Osteoblast (primary cell): Measurements from ENCODE around the gene ZNF84. TPM values are rescaled to one million over a fixed set of nuclear protein-coding genes. Genes with fewer than 3 reads are reported as not detected.

Source experiments
- DNase-seq: peaks from one replicate; pipeline ENCODE4 v3.0.0; 2011; ENCODE audit warnings: low spot score, mixed read lengths; ENCODE audit not compliant: insufficient read length; ENCODE audit errors: missing footprints
- H2AFZ ChIP-seq: 2 replicates; pipeline ENCODE4 v1.6.0; 2011; ENCODE audit warnings: mild to moderate bottlenecking, low read length
- H3K27ac ChIP-seq: 2 replicates; pipeline ENCODE4 v1.5.1; 2011; ENCODE audit warnings: mild to moderate bottlenecking, low read depth, low read length, moderate library complexity
- H3K27me3 ChIP-seq: 2 replicates; pipeline ENCODE4 v1.6.0; 2012; ENCODE audit warnings: mild to moderate bottlenecking, control low read depth, inconsistent platforms, low read length, moderate library complexity; ENCODE audit not compliant: insufficient read depth
- H3K36me3 ChIP-seq: 2 replicates; pipeline ENCODE4 v1.5.1; 2011; ENCODE audit warnings: mild to moderate bottlenecking, low read length, control low read depth, moderate library complexity; ENCODE audit not compliant: insufficient read depth
- H3K4me1 ChIP-seq: 2 replicates; pipeline ENCODE4 v1.5.1; 2011; ENCODE audit warnings: mild to moderate bottlenecking, low read length, control low read depth, moderate library complexity; ENCODE audit not compliant: insufficient read depth
- H3K4me2 ChIP-seq: 2 replicates; pipeline ENCODE4 v1.6.0; 2011; ENCODE audit warnings: mild to moderate bottlenecking, low read length; ENCODE audit not compliant: insufficient read depth
- H3K4me3 ChIP-seq: fragments of 200-600 bp; sonication (generic); 3 replicates; pipeline ENCODE4 v1.5.1; 2012; ENCODE audit warnings: mild to moderate bottlenecking, low read length, inconsistent platforms; ENCODE audit not compliant: insufficient read depth
- H3K79me2 ChIP-seq: 2 replicates; pipeline ENCODE4 v1.6.0; 2012; ENCODE audit warnings: mild to moderate bottlenecking, low read length, control low read depth, inconsistent platforms; ENCODE audit not compliant: insufficient read depth
- H3K9me3 ChIP-seq: 2 replicates; pipeline ENCODE4 v1.5.1; 2011; ENCODE audit warnings: low read depth, low read length, control low read depth
- H4K20me1 ChIP-seq: 2 replicates; pipeline ENCODE4 v1.6.0; 2012; ENCODE audit warnings: mild to moderate bottlenecking, low read length, control low read depth; ENCODE audit not compliant: insufficient read depth
- total RNA-seq: library from RNA; depleted of rRNA; stranded (reverse); fragments of >200 nt; gene quantifications from 2 replicates; pipeline ENCODE4 v1.2.3, GENCODE V29; 2012
- TF ChIP-seq, protein P1 (sequence below): IDR thresholded peaks from 2 replicates; pipeline ENCODE4 v1.5.1; 2011; ENCODE audit warnings: mild to moderate bottlenecking, low read depth, low read length, moderate library complexity; ENCODE audit errors: extremely low read depth

ZNF84 gene
- total RNA-seq, 1 donor, result 30.0 TPM

DNA sequence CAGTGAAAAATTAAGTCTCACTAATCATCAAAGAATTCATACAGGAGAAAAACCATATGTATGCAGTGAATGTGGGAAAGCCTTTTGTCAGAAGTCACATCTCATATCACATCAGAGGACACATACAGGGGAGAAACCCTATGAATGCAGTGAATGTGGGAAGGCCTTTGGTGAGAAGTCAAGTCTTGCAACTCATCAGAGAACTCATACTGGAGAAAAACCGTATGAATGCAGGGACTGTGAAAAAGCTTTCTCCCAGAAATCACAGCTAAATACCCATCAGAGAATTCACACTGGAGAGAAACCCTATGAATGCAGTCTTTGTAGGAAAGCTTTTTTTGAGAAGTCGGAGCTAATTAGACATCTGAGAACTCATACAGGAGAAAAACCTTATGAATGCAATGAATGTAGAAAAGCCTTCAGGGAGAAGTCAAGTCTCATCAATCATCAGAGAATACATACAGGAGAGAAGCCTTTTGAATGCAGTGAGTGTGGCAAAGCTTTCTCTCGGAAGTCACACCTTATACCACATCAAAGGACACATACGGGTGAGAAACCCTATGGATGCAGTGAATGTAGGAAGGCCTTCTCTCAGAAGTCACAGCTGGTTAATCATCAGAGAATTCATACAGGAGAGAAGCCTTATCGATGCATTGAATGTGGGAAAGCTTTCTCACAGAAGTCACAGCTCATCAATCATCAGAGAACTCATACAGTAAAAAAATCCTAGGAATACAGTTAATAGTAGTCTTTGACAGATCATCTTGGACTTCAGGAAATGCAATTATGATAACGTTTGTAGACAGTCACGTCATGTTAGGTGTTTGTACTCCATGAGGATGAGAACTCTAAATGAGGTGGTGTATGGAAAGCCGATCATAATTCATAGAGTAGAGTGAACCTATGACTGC lies 21.1 kb downstream of the ZNF84 start:
- Histone ChIP-seq H3K4me2 (no peak overlapping the region), H3K4me1 (no peaks in the 10 kb centered on the region), H3K4me3 (no peak overlapping the region), H3K79me2 (no peaks in the 10 kb centered on the region), H3K27me3 (no peaks in the 10 kb centered on the region), H3K27ac (no peak overlapping the region), H3K9me3 (peaks cover 71% of the 10 kb centered on the region), H4K20me1 (no peaks in the 10 kb centered on the region), H3K36me3 (peaks cover 31% of the 10 kb centered on the region), H2AFZ (no peak overlapping the region)
- DNase-seq, result no peak
- TF ChIP-seq, protein P1, sequence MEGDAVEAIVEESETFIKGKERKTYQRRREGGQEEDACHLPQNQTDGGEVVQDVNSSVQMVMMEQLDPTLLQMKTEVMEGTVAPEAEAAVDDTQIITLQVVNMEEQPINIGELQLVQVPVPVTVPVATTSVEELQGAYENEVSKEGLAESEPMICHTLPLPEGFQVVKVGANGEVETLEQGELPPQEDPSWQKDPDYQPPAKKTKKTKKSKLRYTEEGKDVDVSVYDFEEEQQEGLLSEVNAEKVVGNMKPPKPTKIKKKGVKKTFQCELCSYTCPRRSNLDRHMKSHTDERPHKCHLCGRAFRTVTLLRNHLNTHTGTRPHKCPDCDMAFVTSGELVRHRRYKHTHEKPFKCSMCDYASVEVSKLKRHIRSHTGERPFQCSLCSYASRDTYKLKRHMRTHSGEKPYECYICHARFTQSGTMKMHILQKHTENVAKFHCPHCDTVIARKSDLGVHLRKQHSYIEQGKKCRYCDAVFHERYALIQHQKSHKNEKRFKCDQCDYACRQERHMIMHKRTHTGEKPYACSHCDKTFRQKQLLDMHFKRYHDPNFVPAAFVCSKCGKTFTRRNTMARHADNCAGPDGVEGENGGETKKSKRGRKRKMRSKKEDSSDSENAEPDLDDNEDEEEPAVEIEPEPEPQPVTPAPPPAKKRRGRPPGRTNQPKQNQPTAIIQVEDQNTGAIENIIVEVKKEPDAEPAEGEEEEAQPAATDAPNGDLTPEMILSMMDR, result no peak

DNA sequence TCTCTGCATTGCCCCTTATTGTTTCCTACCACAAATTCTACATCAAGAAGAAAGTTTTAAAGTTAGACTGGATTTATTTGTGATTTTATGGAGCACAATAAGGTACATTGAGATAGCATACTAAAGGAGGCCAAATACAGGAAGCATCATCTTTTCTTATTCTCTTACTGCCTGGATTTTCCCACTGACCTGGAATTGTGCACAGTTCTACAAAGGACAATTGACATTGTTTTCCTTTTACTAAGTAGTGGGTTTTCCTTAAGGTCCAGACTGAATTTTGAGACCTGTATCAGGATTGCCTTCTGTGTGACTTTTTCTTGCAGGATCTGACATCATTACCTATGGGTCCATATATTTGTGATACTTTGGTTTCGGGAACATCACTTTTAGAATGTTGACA lies 24.6 kb downstream of the ZNF84 start:
- H3K36me3 ChIP-seq, result peaks cover 15% of the 10 kb centered on the region
- TF ChIP-seq, protein P1, result no peak
- H3K9me3 ChIP-seq, result peaks cover 72% of the 10 kb centered on the region
- H3K4me2 ChIP-seq, result no peak overlapping the region
- no peaks in the 10 kb centered on the region for H3K4me1 ChIP-seq
- H3K79me2 ChIP-seq, result no peaks in the 10 kb centered on the region
- no peak overlapping the region for H2AFZ ChIP-seq
- no peaks in the 10 kb centered on the region for H4K20me1 ChIP-seq
- no peaks in the 10 kb centered on the region for H3K27me3 ChIP-seq
- H3K4me3 ChIP-seq, result no peak overlapping the region
- H3K27ac ChIP-seq, result no peak overlapping the region
- no peak for DNase-seq

DNA sequence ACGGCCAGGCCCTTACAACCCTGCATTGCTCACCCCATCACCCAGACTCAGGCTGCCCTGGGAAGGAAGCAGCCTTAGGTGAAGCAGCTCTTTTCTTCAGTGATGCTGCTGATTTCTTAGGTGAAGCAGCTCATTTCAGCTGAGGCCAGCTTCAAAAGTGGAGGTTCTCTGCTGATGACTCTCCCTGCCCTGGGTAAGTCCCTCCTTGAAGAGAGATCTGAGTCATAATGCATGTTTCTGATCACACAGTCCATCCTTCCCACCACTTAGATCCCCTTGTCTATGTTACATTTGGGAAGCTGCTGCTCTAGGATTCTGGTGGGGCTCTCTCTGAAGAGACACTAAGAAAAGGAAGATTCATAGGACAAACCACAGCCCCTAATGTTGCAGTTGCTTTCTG lies 26.2 kb downstream of the ZNF84 start:
- Histone ChIP-seq H3K27me3 (no peaks in the 10 kb centered on the region), H4K20me1 (no peaks in the 10 kb centered on the region), H3K4me1 (no peaks in the 10 kb centered on the region), H3K27ac (no peak overlapping the region), H3K79me2 (no peaks in the 10 kb centered on the region), H3K4me2 (no peak overlapping the region), H3K36me3 (no peaks in the 10 kb centered on the region), H2AFZ (no peak overlapping the region), H3K4me3 (no peak overlapping the region), H3K9me3 (peaks cover 57% of the 10 kb centered on the region)
- no peak for DNase-seq
- TF ChIP-seq, protein P1, result no peak

DNA sequence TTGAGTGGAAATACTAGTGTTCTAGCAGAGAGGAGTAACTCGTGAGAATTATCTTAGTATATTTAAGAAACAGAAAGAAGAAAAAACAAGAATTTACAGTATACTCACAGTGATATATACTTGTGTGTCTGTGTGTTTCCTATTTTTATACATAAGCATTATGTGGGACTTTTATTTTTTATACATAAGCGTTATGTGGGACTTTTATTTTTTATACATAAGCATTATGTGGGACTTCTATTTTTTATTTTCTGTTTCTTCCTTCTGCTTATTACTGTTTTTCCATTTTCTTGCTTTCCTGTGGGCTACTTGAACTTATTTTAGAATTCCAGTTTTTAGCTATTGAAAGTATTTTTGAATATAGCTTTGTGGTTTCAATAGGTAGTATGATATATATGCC lies 36.5 kb downstream of the ZNF84 start:
- peaks cover 4% of the 10 kb centered on the region for H3K9me3 ChIP-seq

More for the DNA sequence above, 36.5 kb downstream of the ZNF84 start:
- Histone ChIP-seq H2AFZ (no peak overlapping the region), H3K4me3 (no peak overlapping the region), H3K27me3 (no peaks in the 10 kb centered on the region), H3K4me2 (no peak overlapping the region), H3K27ac (no peak overlapping the region), H3K4me1 (no peaks in the 10 kb centered on the region), H3K36me3 (no peaks in the 10 kb centered on the region), H3K79me2 (no peaks in the 10 kb centered on the region), H4K20me1 (no peaks in the 10 kb centered on the region)
- TF ChIP-seq, protein P1, result no peak
- no peak for DNase-seq
